NCI-H226 (cell line): ENCODE results near the gene SSBP2.
"Not testable (repeated sequence)": the region's sequence is repeated elsewhere in the genome, so short reads cannot be mapped to it uniquely, and the experiment has no call there.

Source experiments
- DNase-seq: peaks from one replicate; pipeline ENCODE4 v3.0.0-alpha.2; 2015

Gene SSBP2

DNA sequence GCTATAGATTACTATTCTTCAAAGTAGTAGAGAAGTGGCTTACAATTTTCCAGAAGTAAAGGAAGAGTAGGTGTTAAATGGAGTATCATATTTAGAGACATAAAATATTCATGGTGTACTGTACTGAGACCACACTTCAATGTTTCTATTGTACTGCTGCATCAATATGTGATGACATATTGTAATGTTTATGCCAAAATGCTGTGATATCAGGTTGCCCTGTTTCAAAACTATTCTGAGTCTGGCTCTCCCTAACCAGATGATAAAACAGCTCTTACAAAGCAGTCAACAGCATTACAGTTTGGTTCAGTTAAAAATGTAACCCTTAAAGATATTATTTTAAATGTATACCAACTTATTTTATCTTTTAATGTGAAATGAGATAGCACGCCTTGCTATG, 326.2 kb downstream of the SSBP2 start:
- no peak for DNase-seq

DNA sequence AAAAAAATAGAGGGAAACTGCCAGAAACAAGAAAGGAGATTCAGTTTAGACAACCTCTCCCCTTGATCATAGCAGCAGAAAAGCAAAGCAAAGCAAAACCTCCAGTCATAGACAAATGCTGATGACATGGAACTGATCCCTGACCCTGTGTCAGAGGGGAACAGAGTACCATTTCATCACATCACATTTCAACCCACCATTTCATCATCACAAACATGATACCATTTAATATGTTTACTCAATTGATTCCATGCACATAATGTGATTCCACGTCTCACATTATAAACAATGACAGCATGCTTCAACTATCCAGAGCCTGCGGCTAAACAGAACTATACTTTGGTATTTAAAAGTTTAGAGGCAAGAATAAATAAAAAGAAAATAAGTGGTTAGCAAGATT, 328.2 kb downstream of the SSBP2 start:
- DNase-seq: peak; percentile 6

DNA sequence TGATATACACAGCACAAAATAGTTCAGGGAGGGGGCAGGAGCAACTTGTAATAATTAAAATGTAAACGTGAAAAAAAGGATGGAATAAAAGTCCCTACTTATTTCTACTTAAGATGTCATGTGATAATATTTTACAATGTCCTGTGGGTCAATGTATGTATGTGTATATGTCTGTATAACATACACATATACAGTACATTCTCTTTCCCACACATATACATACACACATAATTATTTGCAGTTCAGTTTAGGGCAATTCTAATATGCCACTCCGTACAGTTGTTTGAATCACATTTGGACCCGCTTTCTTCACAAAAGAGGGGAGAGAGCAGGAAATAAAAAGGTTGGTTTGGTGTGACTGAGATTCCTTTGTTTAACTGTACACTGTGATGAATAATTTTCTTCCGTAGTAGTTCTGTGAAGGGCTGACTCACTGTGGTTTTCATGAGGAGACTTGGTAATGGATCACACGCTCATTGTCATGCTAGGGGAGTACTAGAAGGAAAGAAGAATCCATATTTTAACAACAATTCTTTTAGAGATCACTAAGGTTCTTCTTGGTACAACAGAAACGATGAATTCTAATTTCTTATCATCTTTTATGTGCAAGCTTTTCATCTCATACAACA, 330.7 kb downstream of the SSBP2 start:
- DNase-seq: peak; percentile 79

DNA sequence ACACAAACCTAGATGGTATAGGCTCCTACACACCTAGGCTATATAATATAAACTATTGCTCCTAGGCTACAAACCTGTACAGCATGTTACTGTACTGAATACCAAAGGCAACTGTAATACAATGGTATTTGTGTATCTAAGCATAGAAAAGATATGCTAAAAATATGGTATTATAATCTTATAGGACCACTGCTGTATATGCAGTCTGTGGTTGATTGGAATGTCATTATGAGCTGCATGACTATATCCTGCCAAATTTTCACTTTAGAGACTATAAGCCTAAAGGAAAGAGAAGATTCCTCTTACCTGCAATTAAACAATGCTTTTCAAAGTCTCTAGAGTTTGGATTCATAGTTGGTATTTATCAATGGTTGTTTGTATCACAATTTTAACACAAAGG, 332.3 kb downstream of the SSBP2 start:
- DNase-seq: no peak

DNA sequence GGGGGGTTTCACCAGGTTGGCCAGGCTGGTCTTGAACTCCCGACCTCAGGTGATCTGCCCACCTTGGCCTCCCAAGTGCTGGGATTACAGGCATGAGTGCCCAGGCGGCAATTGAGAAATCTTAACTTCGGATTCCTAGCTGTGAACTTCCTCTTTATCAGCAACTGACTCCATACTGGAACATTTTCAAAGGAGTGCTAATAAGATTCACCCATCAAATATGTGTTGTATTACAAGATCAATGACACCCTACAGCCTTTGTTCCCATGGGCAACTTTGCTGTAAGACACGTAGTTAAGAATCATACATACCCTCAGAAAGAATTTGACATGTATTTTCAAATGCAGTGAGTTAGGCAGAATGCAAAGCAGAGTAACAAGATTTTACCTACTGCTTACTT, 333.8 kb downstream of the SSBP2 start:
- peak; percentile 31 for DNase-seq

DNA sequence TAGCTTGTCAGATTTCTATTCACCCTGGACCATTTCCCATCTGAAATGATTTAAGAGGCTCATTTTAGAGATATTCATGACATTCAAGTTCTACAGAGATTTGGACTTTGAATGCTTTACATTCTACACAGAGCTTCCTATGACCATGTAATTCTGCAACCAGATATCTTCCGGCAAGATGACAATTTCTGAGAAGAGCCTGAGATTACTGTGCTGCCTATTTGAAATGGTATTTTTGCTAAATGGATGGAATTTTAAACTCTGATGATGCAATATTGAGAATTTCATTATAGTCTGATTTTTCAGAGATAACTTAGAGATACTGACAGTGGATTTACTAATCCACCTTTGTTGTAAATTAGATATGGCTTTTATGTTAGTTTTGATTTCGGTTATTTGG, 341.0 kb downstream of the SSBP2 start:
- no peak for DNase-seq

DNA sequence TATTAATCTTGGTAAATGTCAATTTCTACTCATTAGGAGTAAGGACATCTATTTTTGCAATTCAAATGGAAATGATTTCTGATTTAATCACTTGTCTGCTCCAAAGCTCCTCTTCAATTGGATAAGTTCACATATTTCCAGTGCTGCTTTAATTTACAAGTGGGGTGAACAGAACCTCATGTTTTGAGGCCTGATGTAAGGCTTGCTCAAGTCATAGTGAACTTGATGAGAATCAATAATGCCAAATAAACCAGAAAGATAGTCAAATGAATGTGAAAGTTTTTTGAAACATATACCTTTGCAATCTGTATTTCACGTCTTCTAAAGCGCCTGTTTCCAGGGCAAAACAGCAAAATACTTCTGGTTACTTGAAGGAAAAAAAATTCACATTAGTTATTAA, 341.5 kb downstream of the SSBP2 start:
- no peak for DNase-seq

DNA sequence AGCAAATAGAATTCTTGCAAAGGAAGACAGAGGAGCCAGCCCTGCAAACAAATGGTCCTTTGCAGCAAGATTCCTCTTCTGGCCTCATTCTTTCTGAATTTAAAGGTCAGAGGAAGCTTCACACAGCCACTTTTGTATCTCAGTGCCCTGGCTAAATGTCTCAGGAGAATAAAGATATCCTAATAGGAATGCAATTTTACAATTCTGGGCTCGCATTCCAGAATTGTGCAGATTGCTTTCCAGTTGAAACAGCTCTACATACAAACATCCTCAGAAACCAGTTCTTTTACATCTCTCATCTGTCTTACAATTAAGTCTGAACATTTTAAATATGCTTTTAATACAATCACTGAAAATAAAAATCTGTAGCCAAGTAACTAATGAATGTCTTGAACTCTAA, 342.4 kb downstream of the SSBP2 start:
- DNase-seq: no peak

DNA sequence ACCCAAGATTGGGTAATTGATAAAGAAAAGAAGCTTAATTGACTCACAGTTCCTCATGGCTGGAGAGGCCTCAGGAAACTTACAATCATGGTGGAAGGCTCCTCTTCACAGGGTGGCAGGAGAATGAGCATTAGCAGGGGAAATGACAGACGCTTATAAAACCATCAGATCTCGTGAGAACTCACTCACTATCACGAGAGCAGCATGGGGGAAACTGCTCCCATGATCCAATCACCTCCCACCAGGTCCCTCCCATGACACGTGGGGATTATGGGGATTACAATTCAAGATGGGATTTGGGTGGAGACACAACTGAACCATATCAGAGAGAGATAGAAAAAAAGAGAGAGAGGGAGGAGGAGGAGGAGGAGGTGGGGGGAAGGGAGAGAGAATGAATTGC, 343.1 kb downstream of the SSBP2 start:
- DNase-seq: not testable (repeated sequence)

DNA sequence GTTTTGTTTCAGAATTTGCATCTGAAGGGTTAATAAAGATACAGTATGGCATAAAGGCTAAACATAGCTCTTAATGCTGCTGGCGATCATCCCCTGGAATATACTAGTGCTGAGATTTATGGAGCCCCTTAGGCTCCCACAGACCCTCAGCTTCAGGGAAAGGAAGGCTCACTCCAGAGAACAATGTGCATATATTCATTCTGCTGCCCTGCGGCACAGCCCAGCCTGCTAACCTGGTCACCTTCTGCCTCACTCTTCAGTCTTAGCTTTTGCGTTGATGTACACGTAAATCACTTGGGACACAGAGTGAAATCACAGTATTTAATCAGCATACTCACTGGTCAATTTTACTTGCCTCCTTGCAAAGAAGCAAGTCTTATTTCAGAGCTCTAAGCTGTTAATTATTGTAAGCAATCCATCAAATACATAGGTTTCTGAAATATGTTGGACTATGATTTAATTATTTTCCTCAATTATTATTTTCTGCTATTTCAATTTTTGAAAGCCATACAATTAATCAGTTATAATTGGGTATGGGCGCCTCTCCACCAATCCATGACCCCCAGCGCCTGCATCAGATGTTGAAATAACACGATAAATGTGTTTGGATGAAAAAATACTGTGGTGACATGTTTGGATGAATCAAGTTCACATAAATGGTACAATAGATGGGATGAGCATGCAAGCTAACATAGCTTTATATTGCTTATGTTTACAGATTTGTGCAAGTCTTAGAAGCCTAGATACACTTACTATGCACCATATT, 345.6 kb downstream of the SSBP2 start:
- no peak for DNase-seq

DNA sequence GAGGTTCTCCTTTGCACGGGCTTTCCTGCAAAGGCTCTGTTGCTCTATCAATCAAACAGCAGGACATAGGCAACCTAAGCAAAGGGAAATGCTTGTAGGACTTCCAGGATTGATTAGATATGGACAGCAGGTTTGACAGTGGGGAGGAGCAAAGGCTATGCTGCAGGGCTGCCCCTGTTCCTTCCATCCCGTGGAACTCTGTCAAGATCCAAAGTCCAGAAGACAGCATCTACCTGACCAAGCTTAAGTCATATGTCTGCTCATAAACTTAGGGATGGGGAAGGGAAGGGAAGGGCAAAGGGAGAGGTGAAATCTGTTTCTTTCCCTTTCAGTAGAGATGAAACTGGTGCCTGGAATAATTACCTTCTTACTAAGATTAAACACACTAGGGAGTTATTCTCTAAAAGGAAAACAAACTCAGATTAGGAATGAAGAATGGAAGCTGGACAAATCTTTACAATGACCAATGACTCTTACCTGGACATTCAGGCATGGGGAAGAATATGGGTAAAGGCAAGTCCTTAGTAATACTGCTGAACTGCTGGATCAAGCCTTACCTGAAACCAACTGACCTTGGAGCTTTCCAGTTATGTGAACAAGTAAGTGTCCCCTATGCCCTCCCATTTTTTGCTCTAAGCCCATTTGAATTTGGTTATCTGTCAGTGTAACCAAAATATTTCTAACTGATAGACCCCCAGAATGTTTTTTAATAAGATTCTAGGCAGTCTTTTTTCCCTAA, 348.5 kb downstream of the SSBP2 start:
- DNase-seq: no peak

DNA sequence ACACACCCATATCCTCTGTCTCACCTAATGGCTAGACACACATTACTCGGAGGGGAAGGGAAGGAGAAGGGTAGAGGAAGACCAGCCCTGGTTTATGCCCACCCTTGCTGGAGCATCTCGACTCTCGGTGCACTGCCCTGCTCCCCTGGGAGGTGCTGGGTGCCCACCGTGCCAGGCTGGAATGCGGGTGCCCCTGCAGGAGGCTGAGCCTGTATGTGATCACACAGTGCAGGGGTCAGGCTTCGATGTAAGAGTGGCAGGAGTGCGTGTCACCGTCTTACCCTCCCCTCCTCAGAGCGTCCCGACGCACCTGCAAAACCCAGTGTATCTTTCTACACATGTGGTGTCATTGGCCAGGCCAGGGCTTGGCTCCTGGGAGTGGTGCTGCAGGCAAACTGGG, 349.6 kb downstream of the SSBP2 start:
- DNase-seq: no peak

DNA sequence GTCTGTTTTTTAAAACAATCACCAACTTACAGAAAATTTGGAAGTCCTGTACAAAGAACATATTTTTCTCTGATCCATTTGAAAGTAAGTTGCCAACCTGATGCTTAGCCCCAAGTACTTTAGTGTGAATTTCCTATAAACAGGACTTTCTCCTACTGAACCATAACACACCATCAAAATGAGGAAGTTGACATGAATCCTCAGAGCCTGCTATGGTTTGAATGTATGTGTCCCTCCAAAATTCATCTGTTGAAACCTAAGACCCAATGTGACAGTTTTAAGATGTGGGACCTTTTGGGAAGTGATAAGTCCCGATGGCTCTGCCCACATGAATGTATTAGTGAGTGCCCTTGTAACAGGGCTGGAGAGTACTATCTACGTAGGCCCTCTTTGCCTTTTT, 350.5 kb downstream of the SSBP2 start:
- DNase-seq: no peak

DNA sequence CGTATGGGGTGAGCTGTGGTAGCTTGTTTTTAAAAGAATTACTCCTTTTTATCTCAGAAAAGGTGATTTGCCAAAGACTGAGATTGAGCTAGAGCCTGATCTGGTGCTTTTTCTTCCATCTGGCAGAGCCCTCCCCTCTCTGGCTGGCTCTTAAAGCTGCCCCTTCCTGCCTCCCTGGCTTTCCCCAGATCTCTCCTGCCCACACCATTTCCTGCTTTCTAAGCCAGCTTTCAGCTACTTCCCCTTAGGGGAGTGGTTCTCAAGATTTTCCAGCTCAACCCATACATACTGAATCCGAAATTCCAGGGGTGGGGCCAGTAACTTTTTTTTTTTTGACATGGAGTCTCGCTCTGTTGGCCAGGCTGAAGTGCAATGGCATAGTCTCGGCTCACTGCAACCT, 352.2 kb downstream of the SSBP2 start:
- no peak for DNase-seq

DNA sequence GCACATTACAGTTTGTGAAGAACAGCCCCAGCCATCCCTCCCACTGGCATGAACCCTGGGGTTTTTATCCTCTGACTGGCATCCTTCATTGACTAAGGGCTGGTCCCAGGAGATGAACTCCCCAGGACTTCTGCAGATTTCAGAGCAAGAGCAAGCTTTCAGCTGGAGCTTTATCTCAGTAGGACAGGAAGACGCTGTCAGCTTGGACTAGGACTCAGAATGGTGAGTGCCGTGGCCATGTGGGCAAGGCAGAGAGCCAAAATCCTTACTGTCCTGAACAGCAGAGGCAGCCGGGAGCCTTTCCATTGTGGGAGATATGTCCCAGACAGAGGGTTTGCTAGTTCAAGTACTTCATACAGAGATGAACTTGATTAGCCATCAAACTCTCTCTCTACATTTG, 353.7 kb downstream of the SSBP2 start:
- no peak for DNase-seq

DNA sequence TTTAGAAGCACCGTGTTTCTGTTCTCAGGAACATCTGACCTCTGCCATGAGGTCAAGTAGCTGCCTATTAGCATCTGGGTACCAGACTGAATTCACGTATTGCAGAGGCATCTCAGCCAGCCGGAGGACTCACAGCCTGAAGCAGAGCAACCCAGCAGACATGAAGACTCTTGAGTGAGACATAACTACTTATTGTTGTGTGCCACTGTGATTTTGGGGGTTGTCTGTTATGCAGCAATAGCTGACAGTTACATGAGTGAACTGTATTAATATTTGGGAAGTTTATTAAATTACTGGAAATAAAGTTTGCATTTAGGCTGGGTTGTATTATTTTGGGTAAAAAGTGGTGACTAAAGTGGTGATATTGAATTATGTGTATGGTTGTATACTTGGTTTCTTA, 355.6 kb downstream of the SSBP2 start:
- no peak for DNase-seq

DNA sequence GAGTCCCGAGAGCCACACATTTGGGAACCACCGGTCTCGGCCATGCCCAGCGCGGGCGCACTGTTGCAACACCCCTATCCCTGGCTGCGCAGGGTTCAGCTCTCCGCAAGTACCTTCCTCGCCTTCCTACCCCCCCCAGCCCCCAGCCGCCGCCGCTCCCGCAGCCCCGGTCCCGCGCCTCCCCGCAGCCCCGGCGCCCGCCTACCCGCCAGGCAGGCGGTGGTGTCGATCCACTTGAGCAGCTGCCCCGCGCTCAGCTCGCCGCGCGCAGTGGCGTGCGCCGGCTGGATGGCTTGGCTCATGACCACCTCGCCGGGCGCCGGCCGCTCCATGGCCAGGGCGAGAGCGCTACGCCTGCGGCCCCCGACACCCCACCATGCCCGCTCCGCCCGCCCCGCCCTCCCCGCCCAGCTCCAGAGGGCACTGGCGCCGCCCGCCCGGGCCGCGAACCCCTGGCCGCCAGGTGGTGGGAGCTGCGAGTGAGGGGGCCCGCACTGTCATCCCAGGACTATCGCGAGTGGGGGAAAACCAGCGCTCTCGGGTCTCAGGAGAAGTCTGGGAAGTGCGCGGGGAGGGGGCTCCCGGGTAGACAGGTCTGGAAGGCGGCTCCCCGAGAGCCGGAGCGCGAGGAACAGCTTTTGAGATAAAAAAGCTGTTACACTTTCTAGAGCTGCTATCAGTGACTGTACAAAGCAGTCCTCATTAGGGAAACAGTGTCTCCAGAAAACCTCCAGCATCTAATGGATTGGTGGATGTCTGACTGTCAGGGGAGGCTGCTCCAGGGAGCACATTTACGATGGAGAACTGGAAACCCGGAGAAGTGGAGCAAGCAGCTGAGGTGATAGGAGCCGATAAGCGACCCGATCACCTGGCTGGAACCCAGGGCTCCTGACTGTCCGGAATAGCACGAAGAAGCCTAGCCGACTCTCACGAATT, 356.8 kb downstream of the SSBP2 start, which contains the start of gene ACOT12:
Gene ACOT12, minus strand, starts transcription at position 352 of the 936 bp plus-strand sequence. Its CDS starts 20 bp downstream, at position 332.
- DNase-seq: no peak

DNA sequence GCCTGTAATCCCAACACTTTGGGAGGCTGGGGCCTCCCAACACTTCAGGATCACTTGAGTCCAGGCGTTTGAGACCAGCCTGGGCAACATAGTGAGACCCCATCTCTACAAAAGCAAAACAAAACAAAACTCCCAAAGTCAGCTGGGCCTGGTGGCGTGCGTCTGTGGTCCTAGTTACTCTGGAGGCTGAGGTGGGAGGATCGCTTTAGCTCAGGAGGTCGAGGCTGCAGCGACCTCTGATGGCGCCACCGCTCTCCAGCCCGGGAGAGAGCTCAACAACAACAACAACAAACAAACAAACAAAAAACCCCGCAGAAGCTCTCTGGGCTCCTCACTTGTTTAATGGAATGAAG, 357.5 kb downstream of the SSBP2 start:
- no peak for DNase-seq

DNA sequence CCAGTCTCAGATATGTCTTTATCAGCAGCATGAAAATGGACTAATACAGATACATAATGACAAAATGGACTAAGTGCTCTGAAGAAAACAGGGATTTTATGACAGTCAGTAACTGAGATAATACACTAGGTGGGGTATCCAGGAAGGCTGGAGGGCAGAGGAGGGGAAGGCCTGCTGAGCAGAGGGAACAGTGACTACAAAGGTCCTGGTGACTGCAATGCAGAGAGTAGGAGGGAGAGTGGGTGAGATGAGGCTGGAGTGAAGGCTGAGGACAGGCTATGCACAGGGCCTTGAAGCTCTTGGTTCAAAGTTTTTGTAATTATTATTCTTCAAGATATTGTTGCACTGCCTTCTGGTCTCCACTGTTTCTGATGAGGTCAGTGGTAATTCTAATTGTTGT, 361.9 kb downstream of the SSBP2 start:
- DNase-seq: no peak

DNA sequence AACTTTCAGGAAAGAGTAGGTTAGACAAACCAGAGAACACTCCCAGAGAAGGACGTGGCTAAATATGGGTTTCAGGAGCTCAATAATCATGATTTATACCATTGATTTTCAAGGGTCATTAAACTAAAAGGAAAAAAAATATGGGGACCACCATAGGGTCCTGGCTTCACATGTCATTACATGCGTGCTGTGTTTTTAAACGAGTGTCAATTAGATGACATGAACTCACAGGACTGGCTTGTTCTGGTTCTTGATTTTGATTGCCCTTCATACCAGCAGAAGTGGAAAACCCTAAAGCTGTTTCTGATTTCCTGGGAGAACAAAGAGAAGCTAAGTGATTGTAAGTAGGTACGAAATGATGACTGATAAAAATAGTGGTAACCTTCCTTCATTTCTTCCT, 362.7 kb downstream of the SSBP2 start:
- DNase-seq: no peak

DNA sequence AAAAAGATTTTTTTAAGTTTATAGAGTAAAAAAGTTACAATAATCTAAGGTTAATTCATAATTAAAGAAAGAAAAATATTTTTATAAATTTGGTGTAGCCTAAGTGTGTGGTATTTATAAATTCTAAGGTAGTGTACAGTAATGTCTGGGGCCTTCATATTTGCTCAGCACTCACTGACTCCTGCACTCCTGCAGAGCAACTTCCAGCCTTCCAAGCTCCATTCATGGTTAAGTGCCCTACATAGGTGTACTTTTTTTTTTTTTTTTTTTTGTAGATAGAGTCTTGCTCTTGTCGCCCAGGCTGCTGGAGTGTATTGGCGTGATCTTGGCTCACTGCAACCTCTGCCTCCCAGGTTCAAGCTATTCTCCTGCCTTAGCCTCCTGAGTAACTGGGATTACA, 367.0 kb downstream of the SSBP2 start:
- no peak for DNase-seq

DNA sequence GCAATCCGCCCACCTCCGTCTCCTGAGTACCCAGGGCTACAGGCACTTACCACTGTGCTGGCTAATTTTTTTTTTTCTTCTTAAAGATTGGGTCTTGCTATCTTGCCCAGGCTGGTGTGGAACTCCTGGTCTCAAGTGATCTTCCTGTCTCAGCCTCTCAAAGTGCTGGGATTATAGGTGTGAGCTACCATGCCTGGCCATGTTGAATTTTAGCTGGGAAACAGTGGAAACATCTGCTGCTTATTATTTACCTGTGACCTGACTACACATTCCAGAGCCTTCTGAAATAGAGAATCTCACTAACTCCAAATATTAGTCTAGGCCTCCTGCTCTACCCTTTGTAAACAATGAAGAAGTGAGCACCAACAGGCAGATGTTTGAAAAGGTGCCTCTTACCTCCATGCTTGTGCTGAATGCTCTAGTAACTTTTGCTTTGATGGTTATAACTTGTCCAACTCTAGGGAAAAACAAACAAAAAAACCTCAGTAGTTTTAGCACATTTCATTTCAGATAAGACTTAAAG, 379.5 kb downstream of the SSBP2 start:
- no peak for DNase-seq

DNA sequence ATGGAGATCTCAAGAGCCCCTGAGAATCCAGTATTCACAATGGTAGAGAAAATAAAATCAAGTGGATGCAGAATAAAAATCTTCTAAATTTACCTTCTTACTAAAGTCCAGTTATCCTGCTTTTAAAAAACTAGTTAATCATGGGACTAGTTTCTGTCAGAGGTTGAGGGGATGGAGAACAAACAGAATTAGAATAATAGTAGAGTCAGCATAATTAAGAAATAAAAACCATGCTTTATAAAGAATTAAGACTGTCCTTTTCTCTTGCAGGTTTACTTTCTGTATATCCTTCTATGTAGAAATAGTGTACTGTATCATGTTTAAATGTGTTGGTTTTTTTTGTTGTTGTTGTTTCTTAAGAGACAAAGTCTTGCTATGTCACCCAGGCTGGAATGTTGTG, 380.0 kb downstream of the SSBP2 start:
- DNase-seq: no peak
